ENCODE measurements around the gene NXPE3.

The NXPE3 gene

DNA sequence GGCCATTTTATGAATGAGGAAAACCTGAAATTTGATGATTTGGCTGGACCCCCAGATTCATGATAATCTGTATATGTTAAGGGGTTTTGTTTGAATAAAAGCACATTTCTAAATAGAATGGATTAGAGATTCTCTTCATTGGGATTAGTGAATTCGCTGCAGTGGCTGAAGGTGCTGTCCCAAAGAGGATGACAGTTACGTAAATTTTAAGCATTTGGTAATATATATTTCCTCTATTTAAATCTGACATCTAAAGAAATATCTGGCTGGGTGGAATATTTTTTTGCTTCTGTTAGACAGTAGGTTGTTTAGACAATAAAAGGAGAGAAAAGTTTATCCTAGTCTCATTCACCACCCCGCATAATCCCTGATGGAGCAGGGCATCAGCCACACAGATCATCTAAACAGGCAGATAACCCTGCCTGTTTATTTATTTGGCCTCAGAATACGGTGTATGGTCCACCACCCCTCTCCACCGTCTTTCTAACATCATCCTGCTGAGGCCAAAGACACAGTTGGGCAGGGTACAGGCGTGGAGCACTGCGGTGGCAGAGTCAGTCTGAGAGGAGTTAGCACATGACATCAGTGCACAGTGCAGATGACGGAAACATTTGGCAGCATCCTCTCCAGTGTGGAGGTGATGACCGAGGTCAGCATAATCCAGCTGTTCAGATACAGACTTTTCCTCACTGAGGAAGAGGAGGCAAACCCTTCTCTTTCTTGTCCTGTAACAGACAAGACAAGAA, 49.9 kb downstream of the NXPE3 start:
- DNase-seq (ENCODE audit: low read depth in 2 of 2), result peak; percentile 32 to 40

- DNase-seq (ENCODE audit: low read depth in 2 of 2), result no peak
These were observed 50.4 kb downstream of the NXPE3 start for GRCh38 chr3:101829437-101829830.

DNA sequence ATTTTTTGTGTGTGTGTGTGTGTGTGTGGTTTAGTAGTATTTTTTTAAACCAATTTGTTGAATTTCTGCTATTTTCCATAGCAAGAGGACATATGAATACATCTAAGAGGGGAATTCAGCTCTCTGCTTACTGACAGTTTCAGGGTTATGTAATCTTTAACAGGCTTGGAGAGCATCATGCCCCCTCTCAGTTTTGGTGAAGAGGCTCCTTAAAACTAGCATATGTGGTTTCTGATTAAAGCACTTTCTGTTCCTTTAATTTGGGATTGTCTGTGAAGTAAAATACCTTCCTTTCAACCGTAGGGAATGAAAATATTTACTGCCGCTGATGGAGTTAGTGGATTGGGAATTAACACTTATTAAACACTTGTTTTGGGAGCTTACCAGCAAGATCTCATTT, 50.9 kb downstream of the NXPE3 start:
- no peak for DNase-seq (ENCODE audit: low read depth in 2 of 2)

- no peak for DNase-seq (ENCODE audit: low read depth in 2 of 2)
These were observed 54.5 kb downstream of the NXPE3 start for GRCh38 chr3:101833446-101833974.

- DNase-seq (ENCODE audit: low read depth in 2 of 2), result no peak
These were observed 56.7 kb downstream of the NXPE3 start for GRCh38 chr3:101835676-101836075.

- no peak for DNase-seq (ENCODE audit: low read depth in 2 of 2)
These were observed 57.1 kb downstream of the NXPE3 start for GRCh38 chr3:101836160-101836559.

DNA sequence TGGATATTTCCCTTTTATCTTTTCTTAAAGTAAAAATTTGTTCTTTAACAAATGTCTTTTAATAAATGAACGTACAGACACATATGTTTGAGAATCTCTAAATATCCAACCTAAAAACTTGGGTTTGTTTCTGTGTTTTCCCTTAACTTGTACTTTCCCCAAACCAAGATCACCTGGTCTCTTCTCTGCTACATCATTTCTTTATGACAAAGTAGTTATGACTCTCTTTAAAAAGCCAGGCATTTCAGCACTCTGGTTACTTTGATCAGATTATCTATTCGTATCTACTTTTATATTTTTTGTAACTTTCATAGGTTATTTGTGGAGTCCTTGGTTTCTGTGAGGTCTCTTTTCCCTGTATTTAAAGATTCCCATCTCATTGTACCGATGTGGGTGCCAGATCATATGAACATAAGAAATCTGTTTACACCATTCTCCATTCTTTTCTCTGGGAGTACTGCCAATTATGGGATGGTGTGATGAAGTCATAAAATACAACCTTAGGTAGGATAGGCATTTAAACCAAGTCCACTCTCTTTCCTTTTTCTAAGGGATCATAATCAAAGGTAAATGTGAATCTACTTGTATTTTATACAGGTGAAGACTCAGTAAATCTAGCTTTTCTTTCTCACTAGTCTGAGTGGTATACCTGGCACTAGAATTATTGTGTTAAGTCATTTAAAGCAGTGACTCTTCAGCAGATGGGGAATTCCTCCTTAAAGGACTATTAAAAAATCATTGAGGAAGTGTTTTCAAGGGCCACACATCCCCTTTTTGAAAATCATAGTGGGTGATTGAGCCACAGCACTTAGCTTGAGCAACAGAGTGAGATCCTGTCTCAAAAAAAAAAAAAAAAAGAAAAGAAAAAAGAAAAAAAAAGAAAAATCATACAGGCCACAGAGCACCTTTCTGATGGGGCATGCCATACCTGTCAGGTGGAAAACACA, 57.9 kb downstream of the NXPE3 start:
- DNase-seq (ENCODE audit: low read depth in 2 of 2), result no peak

DNA sequence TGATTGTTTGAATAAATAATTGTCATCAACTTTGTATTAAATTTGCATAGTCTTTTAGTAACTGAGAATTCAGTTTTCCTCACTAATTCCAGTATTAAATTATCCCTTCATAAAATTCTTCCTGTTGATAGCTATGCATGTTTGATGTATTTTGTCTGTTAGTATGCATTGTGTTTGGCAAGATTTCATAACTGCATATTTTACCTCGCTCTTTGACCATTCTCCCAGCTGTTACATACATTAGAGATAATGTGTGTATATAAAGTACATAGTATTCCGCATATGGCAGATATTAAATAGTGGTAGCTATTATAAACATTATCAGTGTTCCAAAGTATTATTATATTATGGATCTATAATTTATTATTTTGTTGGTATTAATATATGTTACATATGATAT, 59.7 kb downstream of the NXPE3 start:
- DNase-seq (ENCODE audit: low read depth in 2 of 2), result no peak

GRCh38 chr3:101840066-101840465, 61.1 kb downstream of the NXPE3 start:
- DNase-seq (ENCODE audit: low read depth in 2 of 2), result no peak

DNA sequence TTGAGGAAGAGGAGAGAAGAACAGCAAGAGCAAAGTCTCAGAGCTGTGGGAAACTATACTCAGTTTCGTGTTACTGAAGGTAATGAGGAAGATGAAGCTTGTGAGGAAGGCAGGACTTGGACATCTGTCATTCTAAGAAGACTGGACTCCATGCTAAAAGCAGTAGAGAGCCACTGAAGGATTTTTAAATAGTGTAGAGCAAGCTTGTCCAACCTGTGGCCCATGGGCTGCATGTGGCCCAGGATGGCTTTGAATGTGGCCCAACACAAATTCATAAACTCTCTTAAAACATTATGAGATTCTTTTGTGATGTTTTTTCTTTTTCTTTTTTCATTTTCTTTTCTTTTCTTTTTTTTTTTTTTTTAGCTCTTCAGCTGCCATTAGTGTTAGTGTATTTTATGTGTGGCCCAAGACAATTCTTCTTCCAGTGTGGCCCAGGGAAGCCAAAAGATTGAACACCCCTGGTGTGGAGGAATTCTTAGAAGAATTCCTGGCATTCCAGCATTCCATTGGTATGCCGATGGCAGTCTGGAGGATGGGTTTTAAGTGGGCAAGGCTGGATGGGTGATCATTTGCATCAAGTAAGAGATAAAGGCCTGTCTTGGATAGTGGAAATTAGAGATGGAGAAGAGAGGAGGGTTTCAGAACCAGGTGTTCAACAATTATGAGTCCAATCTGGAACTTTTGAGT, 63.4 kb downstream of the NXPE3 start:
- DNase-seq (ENCODE audit: low read depth in 2 of 2), result no peak

DNA sequence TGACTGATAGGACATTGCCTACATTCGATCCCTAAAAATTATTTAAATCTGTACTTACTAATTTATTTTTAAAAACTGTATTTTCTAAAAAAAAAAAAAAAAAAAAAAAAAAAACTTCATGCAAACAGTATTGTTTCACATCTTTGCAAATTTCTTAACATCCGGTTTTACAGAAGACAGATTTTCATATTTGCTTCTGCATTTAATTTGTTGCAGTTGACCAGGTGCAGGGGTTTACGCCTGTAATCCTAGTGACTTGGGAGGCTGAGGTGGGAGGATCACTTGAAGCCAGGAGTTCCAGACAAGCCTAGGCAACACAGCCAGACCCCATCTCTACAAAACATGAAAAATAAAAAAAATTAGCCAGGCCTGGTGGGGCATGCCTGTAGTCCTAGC, 63.9 kb downstream of the NXPE3 start:
- DNase-seq (ENCODE audit: low read depth in 2 of 2), result no peak

- no peak for DNase-seq (ENCODE audit: low read depth in 2 of 2)
These were observed 66.4 kb downstream of the NXPE3 start for GRCh38 chr3:101845425-101845824.

- DNase-seq (ENCODE audit: low read depth in 2 of 2), result no peak
These were observed 67.7 kb downstream of the NXPE3 start for GRCh38 chr3:101846709-101847108.

- DNase-seq (ENCODE audit: low read depth in 2 of 2), result no peak
These were observed 68.3 kb downstream of the NXPE3 start for GRCh38 chr3:101847328-101847727.

GRCh38 chr3:101848326-101848725, 69.3 kb downstream of the NXPE3 start:
- DNase-seq (ENCODE audit: low read depth in 2 of 2), result no peak

GRCh38 chr3:101848754-101849713, 70.0 kb downstream of the NXPE3 start, which contains the start of gene NFKBIZ:
Gene NFKBIZ, plus strand, starts transcription at chr3:101849514. Its CDS starts 115 bp downstream, at chr3:101849629.
- peak; percentile 86 to 94 for DNase-seq (ENCODE audit: low read depth in 2 of 2)

GRCh38 chr3:101849714-101850245, 70.8 kb downstream of the NXPE3 start:
- DNase-seq (ENCODE audit: low read depth in 2 of 2), result peak; percentile 38 to 49

GRCh38 chr3:101850246-101851051, 71.4 kb downstream of the NXPE3 start:
- peak in 1 of 2 donors; percentile 34 for DNase-seq (ENCODE audit: low read depth in 2 of 2)

- no peak for DNase-seq (ENCODE audit: low read depth in 2 of 2)
These were observed 72.2 kb downstream of the NXPE3 start for GRCh38 chr3:101851072-101851770.
